HAP-1 (cell line): ENCODE measurements around the gene SYT1.
A peak's percentile ranks its signal among the peaks of the same experiment; 100 is the strongest.

Experiments
- DNase-seq, 2 experiments: peaks; one replicate each; pipeline ENCODE4 v3.0.0-alpha.2; 2016 to 2020; ENCODE audit warnings: low spot score in 2 of 2
- H3K27me3 ChIP-seq: fragments of 250-450 bp; sonication (Bioruptor Pico); 2 replicates; pipeline ENCODE4 v1.5.1; 2020; ENCODE audit warnings: low read depth, mild to moderate bottlenecking, moderate library complexity
- H3K36me3 ChIP-seq: fragments of 250-450 bp; sonication (Bioruptor Pico); replicated peaks from 2 replicates; pipeline ENCODE4 v1.5.1; 2020; ENCODE audit warnings: mild to moderate bottlenecking
- H3K4me1 ChIP-seq: fragments of 250-450 bp; sonication (Bioruptor Pico); 2 replicates; pipeline ENCODE4 v1.5.1; 2020; ENCODE audit warnings: mild to moderate bottlenecking
- H3K4me3 ChIP-seq: fragments of 250-450 bp; sonication (Bioruptor Pico); 2 replicates; pipeline ENCODE4 v1.5.1; 2020; ENCODE audit warnings: mild to moderate bottlenecking, moderate library complexity
- H3K9me3 ChIP-seq: fragments of 250-450 bp; sonication (Bioruptor Pico); 2 replicates; pipeline ENCODE4 v1.5.1; 2020; ENCODE audit warnings: mild to moderate bottlenecking, moderate library complexity
- in situ Hi-C: fragments of 300-500 bp; cut with MboI; formaldehyde crosslinking; loops from 3 replicates; pipeline ENCODE4 v1.14.3; 2020; ENCODE audit warnings: low sequenced_read_pairs, inconsistent platforms, mixed read lengths

The SYT1 gene

DNA sequence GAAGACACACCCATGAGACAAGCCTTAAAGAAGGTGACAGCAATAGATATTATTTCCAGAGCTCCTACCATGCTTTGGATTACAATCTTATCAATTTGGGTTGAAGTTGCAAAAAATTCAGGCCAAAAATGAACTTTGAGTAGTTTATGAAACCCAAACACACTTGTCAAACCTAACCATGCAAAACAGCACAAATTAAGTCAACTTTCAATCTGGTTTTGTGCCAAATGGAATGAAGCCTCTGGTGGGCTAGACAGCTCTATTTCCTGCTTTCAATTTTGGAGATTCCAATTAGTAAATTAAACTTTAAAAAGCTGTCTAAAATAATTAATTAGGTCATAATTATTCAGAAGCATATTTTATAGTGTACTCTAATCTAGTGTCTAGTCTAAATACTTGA, 203.4 kb downstream of the SYT1 start:
- Histone ChIP-seq H3K4me1 (peaks cover 3% of the 10 kb centered on the region; the same call in 1 of the 2 replicates), H3K9me3 (no peaks in the 10 kb centered on the region), H3K36me3 (no peaks in the 10 kb centered on the region), H3K4me3 (no peak overlapping the region), H3K27me3 (no peaks in the 10 kb centered on the region)
- in situ Hi-C loops: no loop called here
- no peak for DNase-seq

- Histone ChIP-seq H3K27me3 (no peaks in the 10 kb centered on the region), H3K4me1 (peaks cover 3% of the 10 kb centered on the region; the same call in 1 of the 2 replicates), H3K9me3 (no peaks in the 10 kb centered on the region), H3K36me3 (no peaks in the 10 kb centered on the region), H3K4me3 (no peak overlapping the region)
- DNase-seq: no peak
- in situ Hi-C loops: no loop called here
Measured at GRCh38 chr12:79069009-79069408, 204.4 kb downstream of the SYT1 start.

GRCh38 chr12:79071498-79071897, 206.9 kb downstream of the SYT1 start:
- H3K4me1 ChIP-seq: peaks cover 3% of the 10 kb centered on the region; the same call in 1 of the 2 replicates
- in situ Hi-C loops: no loop called here
- H3K9me3 ChIP-seq: no peaks in the 10 kb centered on the region
- H3K36me3 ChIP-seq: no peaks in the 10 kb centered on the region
- peak; percentile 43 to 49 for DNase-seq
- H3K27me3 ChIP-seq: no peaks in the 10 kb centered on the region
- H3K4me3 ChIP-seq: no peak overlapping the region

DNA sequence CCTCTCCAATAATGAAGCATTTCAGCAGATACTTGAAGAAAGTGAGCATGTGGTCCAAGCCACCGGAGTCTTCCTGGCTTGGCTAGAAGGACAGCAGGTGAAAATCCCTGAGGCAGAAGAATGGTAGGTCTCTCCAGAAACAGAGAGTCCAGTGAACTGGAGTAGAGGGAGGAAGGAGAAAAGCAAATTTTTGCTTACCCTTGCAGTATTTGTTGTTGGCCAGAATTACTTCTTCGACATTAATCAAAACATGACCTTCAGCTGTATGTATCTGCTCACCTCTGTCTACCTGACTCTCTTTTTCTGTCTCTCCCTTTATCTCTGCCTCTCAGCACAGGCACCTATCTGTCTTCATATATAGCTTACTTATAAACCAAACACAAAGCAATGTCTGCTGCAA, 208.9 kb downstream of the SYT1 start:
- Histone ChIP-seq H3K4me1 (peaks cover 3% of the 10 kb centered on the region; the same call in 1 of the 2 replicates), H3K36me3 (no peaks in the 10 kb centered on the region), H3K4me3 (no peak overlapping the region), H3K9me3 (no peaks in the 10 kb centered on the region), H3K27me3 (no peaks in the 10 kb centered on the region)
- in situ Hi-C loops: no loop called here
- no peak for DNase-seq

GRCh38 chr12:79082595-79082994, 218.0 kb downstream of the SYT1 start:
- in situ Hi-C loops: no loop called here
- Histone ChIP-seq H3K4me1 (peaks cover 15% of the 10 kb centered on the region), H3K9me3 (no peaks in the 10 kb centered on the region), H3K36me3 (no peaks in the 10 kb centered on the region), H3K4me3 (no peak overlapping the region), H3K27me3 (no peaks in the 10 kb centered on the region)
- no peak for DNase-seq

GRCh38 chr12:79083181-79083580, 218.6 kb downstream of the SYT1 start:
- H3K27me3 ChIP-seq: no peaks in the 10 kb centered on the region
- no peak overlapping the region for H3K4me3 ChIP-seq
- peaks cover 15% of the 10 kb centered on the region for H3K4me1 ChIP-seq
- no peaks in the 10 kb centered on the region for H3K9me3 ChIP-seq
- DNase-seq: no peak
- no peaks in the 10 kb centered on the region for H3K36me3 ChIP-seq
- in situ Hi-C loops: no loop called here

DNA sequence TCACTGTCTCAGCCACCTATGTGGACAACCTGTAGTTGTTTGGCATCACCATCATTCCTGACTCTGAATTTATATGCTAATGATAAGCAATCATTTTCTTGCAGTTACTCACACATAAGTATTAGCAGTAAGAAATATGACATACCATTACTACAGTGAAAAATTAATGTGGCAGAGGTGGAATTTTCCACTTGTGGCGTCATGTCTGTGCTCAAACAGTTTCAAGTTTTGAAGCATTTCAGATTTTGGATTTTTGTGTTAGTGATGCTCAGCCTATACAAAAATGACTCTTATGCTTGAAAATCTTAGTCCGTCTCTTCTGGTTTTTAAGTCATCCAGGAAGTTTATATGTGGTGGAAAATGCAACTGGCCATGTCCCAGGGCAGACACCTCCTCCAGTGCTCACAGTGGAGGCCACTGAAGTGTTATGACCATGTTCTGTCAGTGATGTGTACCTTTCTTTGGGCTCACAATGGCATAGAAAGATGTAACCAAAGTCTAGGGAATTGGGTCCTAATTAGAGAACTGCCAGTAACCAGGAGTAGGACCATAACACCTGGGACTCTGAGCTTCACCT, 220.6 kb downstream of the SYT1 start:
- Histone ChIP-seq H3K27me3 (no peaks in the 10 kb centered on the region), H3K36me3 (no peaks in the 10 kb centered on the region), H3K4me1 (peaks cover 13% of the 10 kb centered on the region), H3K9me3 (no peaks in the 10 kb centered on the region), H3K4me3 (no peak overlapping the region)
- no peak for DNase-seq
- in situ Hi-C loops: no loop called here

- H3K4me3 ChIP-seq: no peak overlapping the region
Measured at GRCh38 chr12:79086541-79087296, 222.1 kb downstream of the SYT1 start.

DNA sequence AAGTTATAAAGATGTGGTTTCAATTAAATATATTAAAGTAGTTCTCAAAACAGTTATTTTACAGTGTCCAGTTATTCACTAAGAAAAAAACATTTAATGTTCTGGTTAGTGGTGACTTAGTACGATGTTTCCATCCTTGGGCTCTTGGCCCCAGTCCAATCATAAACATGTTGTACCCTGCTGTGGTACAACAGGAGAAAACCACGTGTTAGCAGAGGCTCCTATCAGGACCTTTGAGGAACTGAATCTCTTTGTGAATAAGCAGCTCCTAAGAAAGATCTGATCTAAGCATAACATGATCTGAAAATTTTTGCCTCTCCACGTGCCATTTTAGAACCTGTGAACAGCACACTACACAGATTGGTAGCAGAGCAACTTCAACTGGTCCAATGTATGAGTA, 234.0 kb downstream of the SYT1 start:
- Histone ChIP-seq H3K4me1 (no peaks in the 10 kb centered on the region), H3K4me3 (no peak overlapping the region), H3K36me3 (no peaks in the 10 kb centered on the region), H3K9me3 (no peaks in the 10 kb centered on the region), H3K27me3 (no peaks in the 10 kb centered on the region)
- no peak for DNase-seq
- in situ Hi-C loops: no loop called here

More at GRCh38 chr12:79086541-79087296, 222.1 kb downstream of the SYT1 start:
- in situ Hi-C loops: no loop called here
- peak; percentile 61 to 63 for DNase-seq
- Histone ChIP-seq H3K4me1 (peaks cover 11% of the 10 kb centered on the region), H3K9me3 (no peaks in the 10 kb centered on the region), H3K36me3 (no peaks in the 10 kb centered on the region), H3K27me3 (no peaks in the 10 kb centered on the region)

GRCh38 chr12:79108962-79109361, 244.4 kb downstream of the SYT1 start:
- no peak overlapping the region for H3K4me3 ChIP-seq
- H3K27me3 ChIP-seq: no peaks in the 10 kb centered on the region
- in situ Hi-C loops: no loop called here
- H3K4me1 ChIP-seq: no peaks in the 10 kb centered on the region
- DNase-seq: no peak
- H3K9me3 ChIP-seq: no peaks in the 10 kb centered on the region
- no peaks in the 10 kb centered on the region for H3K36me3 ChIP-seq

DNA sequence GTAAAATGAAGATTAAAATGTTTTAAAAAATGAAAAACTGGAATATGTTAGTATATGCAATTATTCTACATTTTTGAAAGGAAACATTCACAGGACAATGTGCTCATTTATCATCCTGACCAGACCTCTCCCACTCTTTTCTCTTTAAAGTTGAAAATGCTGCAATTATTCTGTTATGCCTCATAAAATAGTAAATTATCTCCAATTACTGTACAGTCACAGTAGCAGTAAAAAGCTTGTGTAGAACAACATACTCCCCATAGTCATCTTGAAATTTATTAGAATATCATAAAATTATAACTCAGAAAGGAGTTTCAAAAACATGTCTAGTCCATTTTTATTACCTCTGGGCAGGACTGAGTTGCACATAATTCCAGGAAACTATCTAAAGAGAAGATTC, 250.3 kb downstream of the SYT1 start:
- DNase-seq: no peak
- in situ Hi-C loops: no loop called here
- no peaks in the 10 kb centered on the region for H3K36me3 ChIP-seq
- no peaks in the 10 kb centered on the region for H3K9me3 ChIP-seq
- H3K4me3 ChIP-seq: no peak overlapping the region
- H3K4me1 ChIP-seq: peaks cover 12% of the 10 kb centered on the region
- H3K27me3 ChIP-seq: no peaks in the 10 kb centered on the region

DNA sequence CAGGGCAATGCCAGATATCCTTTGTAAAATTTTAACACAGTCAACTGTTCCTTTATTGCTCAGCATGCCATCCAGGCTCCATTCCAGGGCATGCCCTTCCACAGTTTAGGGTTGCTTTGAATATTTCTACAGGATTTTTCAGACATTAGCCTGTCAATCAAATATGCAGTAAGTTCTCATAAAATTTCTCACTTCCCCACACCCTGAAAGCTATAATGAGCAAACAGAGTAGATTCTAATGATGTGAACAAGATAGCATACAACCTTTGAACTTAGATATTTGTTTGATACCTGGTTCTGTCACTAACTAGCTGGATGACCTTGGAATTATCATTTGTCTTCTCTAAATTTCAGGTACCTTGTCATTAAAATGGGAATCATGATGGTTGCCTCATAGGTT, 251.2 kb downstream of the SYT1 start:
- in situ Hi-C loops: no loop called here
- Histone ChIP-seq H3K27me3 (no peaks in the 10 kb centered on the region), H3K4me3 (no peak overlapping the region), H3K4me1 (peaks cover 12% of the 10 kb centered on the region), H3K36me3 (no peaks in the 10 kb centered on the region), H3K9me3 (no peaks in the 10 kb centered on the region)
- no peak for DNase-seq

- Histone ChIP-seq H3K4me3 (no peak overlapping the region), H3K4me1 (peaks cover 12% of the 10 kb centered on the region), H3K9me3 (no peaks in the 10 kb centered on the region), H3K36me3 (no peaks in the 10 kb centered on the region), H3K27me3 (no peaks in the 10 kb centered on the region)
- peak; percentile 41 to 45 for DNase-seq
- in situ Hi-C loops: no loop called here
Measured at GRCh38 chr12:79119796-79120195, 255.2 kb downstream of the SYT1 start.

- DNase-seq: peak; percentile 34 to 48
Measured at GRCh38 chr12:79121486-79121885, 256.9 kb downstream of the SYT1 start.

More at GRCh38 chr12:79121486-79121885, 256.9 kb downstream of the SYT1 start:
- Histone ChIP-seq H3K9me3 (no peaks in the 10 kb centered on the region; the same call in 1 of the 2 replicates), H3K27me3 (no peaks in the 10 kb centered on the region), H3K4me1 (peaks cover 9% of the 10 kb centered on the region), H3K36me3 (no peaks in the 10 kb centered on the region), H3K4me3 (no peak overlapping the region)
- in situ Hi-C loops: no loop called here
